Subcutaneous adipose tissue (tissue), 4 donors: ENCODE results near the gene LY6G6C. TPM values are rescaled to one million over a fixed set of nuclear protein-coding genes. Genes with fewer than 3 reads are reported as not detected.

Experiments
- CTCF ChIP-seq: fragments of 450-650 bp; IDR thresholded peaks from one replicate; pipeline ENCODE4 v1.5.1; 2016; ENCODE audit warnings: low read depth, mild to moderate bottlenecking, control low read depth, antibody characterized with exemption, moderate library complexity
- total RNA-seq, 4 donors: library from RNA; depleted of rRNA; stranded (reverse); fragments of >200 nt; gene quantifications; one replicate each; pipeline ENCODE4 v1.1.0, GENCODE V29; 2016

Gene LY6G6C
- total RNA-seq, 4 donors from 2014 or later = not detected

GRCh38 chr6:31713991-31714684, 7.4 kb downstream of the LY6G6C start:
- no peak for TF ChIP-seq CTCF

- TF ChIP-seq CTCF = no peak
Observed at GRCh38 chr6:31713465-31713864, 8.1 kb downstream of the LY6G6C start.

- TF ChIP-seq CTCF = no peak
Observed at GRCh38 chr6:31712296-31712695, 9.2 kb downstream of the LY6G6C start.

GRCh38 chr6:31711233-31711632, 10.3 kb downstream of the LY6G6C start:
- TF ChIP-seq CTCF = no peak

- no peak for TF ChIP-seq CTCF
Observed at GRCh38 chr6:31710523-31711219, 10.9 kb downstream of the LY6G6C start.

GRCh38 chr6:31708224-31708623, 13.3 kb downstream of the LY6G6C start:
- no peak for TF ChIP-seq CTCF

GRCh38 chr6:31707701-31708100, 13.8 kb downstream of the LY6G6C start:
- no peak for TF ChIP-seq CTCF
